Stimulated activated naive CD4-positive, alpha-beta T cell treated with Interleukin-2 at 50 U/mL for 16 hours (primary cell): ENCODE measurements around the gene CMKLR1.

Source experiments
- DNase-seq: peaks from one replicate; lab custom pipeline; 2025; lab: John Stamatoyannopoulos, UW

CMKLR1 gene

DNA sequence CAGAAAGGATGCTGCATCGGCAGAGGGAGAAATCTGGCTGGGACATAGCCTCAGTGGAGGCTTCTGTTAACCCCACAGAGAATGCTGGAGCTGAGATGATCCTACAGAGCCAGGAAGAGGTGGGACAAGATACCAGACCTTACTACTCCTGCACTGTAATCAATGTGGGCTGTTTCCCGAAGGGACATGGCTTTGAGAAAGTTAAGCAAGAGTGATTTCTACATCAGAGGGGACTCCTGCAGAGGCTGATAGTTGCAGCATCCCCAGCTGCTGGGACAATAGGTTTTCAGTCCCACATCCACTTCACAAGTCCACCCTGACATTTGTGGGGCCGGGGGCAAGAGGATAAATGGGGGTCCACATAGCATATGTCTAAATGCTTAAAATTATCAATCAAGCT is 22.5 kb upstream of the CMKLR1 start:
- DNase-seq = no peak

DNA sequence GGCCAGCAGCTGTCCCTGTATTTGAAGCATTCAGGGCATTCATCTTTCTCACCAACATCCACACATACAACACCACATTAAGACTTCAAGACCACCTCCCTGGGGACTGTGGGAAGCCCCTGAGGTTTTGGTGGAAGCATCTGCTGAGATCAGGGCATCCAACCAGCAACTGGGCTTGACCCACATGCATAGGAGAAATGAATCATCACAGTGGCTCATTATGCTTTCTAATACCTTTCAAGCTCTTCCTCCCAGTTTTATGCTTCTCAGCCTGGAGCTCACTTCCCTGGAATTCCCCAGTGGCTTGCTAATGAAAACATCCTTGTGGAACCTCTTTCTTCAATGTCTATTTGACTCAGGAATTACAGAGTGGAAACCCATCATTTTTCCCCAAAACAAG is 21.4 kb upstream of the CMKLR1 start:
- DNase-seq = no peak

- DNase-seq = no peak
These were observed 20.9 kb upstream of the CMKLR1 start for GRCh38 chr12:108360057-108360456.

- no peak for DNase-seq
These were observed 19.5 kb upstream of the CMKLR1 start for GRCh38 chr12:108358580-108358965.

GRCh38 chr12:108357834-108358579 is 18.9 kb upstream of the CMKLR1 start:
- no peak for DNase-seq

DNA sequence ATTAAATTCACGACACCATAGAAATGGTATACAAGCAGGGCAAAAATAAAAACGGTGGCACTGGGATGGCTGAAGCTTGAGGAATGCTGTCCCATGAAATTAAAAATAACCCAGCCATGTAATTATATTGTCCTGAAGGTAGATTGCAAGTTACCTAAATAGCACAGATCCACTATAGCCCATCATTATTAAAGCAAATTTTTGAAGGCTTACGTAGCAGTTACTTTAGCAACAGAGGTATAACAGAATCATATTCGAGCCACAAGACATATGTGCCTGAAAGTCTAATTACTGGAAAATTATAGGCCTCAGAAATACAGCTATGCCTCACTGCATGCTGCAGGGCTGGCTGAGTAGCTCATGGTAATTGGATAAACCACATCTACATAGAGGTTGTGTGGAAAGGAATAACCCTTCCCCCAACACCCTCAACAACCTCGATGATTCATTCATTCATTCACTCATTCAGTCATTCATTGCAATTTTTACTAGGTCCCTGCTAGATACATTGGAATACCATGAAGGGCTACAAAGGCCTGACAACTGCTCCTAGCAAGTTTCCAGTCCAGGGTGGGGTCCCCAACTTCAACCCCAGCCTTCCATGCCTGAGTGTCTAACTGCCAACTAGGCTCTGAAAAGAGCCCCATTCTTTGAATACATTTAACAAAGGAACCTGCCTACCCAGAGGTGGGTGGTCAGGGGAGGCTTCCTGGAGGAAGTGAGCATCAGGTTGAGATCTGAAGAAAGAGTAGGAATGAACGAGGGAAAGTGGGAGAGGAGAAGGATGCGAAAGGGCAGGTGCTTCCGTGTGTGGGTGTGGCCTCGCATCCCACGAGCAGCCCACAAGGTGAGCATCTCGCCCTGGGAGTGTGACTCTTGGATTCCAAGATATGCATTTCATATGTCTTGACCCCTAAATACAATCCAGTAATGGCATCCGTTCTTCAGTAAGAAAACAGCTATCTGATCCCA is 18.0 kb upstream of the CMKLR1 start:
- DNase-seq = no peak

- no peak for DNase-seq
These were observed 16.0 kb upstream of the CMKLR1 start for GRCh38 chr12:108355069-108355468.

GRCh38 chr12:108352591-108352990 is 13.5 kb upstream of the CMKLR1 start:
- DNase-seq = no peak

- no peak for DNase-seq
These were observed 11.4 kb upstream of the CMKLR1 start for GRCh38 chr12:108350511-108350910.

DNA sequence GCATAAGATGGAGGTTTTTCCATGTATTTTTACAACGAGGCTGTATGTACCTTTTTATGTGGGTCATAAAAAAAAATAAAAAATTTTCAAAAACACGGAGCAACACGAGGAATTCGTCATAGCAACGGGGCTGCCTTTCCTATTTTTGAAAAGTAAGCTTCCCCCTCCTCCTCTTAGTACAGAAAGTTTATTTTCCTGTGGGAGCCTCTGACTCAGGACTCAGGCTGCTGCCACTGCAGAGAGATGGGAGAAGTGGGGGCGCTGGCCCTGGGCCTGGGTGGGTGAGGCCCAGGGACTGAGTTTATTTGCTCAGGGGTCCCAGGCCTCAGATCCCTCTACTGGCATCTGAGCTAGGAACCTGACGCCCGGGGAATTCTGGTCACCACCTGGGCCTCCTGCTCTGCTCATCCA is 10.2 kb upstream of the CMKLR1 start:
- no peak for DNase-seq

- DNase-seq = no peak
These were observed 9.7 kb upstream of the CMKLR1 start for GRCh38 chr12:108348842-108349241.

GRCh38 chr12:108346727-108347710 is 7.9 kb upstream of the CMKLR1 start:
- no peak for DNase-seq

GRCh38 chr12:108345716-108346633 is 6.9 kb upstream of the CMKLR1 start:
- no peak for DNase-seq

DNA sequence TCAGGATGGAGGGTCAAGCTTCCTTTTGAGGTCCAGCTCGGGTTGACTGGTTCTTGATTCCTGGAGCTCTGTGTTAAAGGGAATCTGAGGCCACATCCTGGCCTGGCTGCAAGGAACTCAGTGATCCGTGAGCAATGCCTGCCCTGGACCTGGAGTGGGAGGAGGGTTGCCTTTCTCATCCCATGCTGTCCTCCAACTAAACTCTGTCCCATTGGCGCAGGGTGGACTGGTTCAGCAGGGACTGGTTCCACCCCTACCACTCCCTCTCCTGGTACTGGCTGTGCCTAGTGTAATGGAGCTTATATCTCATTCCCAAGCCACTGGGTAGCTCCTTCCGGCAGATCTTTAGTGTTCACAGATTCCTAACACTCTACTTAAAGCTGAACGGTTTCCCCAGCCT is 3.9 kb upstream of the CMKLR1 start:
- DNase-seq = no peak

GRCh38 chr12:108341854-108342847 is 3.0 kb upstream of the CMKLR1 start:
- no peak for DNase-seq

- no peak for DNase-seq
These were observed 2.2 kb upstream of the CMKLR1 start for GRCh38 chr12:108341356-108341755.

GRCh38 chr12:108340037-108340436 is 926 bp upstream of the CMKLR1 start:
- DNase-seq = no peak

DNA sequence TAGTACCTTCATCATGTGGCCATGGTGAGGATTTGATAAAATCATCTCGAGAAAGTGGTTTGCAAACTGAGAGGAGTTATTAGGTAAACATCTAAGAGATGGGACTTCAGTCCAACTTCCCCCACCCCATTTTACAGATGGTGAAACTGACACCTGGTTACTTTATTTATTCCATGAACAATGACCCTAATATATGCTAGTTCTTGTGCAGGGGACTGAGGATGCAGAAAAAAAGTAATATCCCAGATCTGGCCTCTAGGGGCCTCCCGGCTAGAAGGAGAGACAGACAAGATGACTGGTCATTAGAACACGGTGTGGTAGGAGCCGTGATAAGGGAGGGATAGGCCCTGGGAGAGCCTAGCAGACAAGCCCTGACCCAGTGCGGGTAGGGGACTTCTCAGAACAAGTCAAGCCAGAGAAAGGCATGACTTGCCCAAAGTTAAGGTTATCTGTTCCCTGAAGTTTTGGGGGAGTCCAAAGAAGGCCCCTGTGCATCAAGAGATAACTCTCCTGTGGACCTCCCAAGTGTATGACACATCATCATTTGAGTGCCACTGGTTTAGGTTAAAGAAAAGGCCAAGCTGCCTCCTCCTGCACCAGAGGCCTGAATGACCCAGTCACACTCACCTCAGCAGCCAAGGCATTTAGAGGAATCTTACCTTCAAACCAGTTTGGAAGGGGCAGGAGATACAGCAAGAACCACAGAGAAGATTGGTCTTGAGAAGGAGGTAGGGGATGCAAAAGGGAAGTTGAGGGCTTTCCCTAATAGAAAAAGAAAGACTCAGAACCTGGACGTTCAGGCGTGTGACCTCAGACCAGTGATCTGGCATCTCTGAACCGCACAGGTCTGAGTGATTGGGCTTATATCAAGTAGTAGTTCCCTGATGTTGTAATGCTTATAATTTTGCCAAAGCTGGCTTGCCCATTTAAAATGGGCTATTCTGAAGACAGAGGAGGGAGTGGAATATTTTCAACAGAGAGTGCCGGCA is 1.6 kb downstream of the CMKLR1 start:
- no peak for DNase-seq
